Retinal pigment epithelial cell (primary cell): ENCODE data around the gene FNDC3B.

Experiments used
- DNase-seq: peaks from one replicate; pipeline ENCODE4 v3.0.0-alpha.2; 2010; ENCODE audit warnings: low read depth
- H3K4me3 ChIP-seq: 2 replicates; pipeline ENCODE4 v1.5.1; 2011; ENCODE audit warnings: mild to moderate bottlenecking, low read length, control low read depth, moderate library complexity
- TF ChIP-seq, protein P1 (sequence below): conservative IDR thresholded peaks from 2 replicates; pipeline ENCODE4 v1.5.1; 2011; ENCODE audit warnings: low read depth, low read length, control low read depth, inconsistent platforms

The FNDC3B gene

DNA sequence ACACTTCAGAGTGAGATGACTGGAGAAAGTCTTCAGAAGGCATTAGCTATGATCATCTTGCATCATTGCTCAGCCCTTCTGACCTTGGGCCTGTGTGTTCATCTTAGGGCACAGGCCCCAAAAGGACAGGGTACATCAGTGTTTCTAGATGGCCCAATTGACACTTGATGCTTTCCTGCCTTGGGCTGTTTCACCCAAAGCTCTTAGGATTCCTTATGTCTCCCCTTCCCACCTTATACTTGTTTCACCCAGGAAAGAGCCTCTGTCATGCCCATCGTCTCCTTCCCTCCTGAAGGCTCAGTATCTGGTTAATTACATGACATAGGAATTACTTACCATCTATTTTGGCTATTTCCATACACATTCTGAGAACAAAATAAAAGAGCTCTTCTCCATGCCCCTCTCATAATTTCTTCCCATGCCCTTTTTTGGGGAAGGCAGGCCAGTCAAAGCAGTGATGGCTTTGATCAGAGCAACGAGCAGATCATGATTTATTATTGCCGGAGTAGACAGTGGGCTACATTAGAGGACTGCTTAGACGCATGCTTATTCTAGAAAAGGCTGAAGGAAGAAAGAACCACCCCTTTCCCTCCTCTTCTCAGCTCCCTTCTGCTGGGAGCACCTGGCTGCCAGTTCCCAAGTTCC is 335.9 kb downstream of the FNDC3B start:
- no peak for DNase-seq

DNA sequence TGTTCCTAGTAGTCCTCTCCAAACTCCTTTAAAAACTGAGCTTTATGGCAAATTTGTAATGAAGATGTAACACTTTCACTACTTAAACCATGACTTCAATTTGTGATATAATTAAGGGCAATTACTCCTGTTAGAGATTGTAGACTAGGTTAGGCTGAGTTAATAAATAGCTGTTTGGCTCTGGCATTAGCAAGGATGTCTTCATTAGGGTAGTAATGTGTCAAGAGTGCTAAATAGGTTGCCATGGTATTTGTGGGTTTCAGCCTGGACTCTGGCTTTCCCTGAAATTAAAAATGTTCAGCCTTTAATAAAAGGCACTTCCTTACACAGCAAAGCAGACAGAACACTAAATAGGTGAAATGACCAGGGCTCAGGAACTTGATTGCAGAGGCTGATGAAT is 337.0 kb downstream of the FNDC3B start:
- H3K4me3 ChIP-seq = no peak overlapping the region
- DNase-seq = no peak
- TF ChIP-seq, protein P1, sequence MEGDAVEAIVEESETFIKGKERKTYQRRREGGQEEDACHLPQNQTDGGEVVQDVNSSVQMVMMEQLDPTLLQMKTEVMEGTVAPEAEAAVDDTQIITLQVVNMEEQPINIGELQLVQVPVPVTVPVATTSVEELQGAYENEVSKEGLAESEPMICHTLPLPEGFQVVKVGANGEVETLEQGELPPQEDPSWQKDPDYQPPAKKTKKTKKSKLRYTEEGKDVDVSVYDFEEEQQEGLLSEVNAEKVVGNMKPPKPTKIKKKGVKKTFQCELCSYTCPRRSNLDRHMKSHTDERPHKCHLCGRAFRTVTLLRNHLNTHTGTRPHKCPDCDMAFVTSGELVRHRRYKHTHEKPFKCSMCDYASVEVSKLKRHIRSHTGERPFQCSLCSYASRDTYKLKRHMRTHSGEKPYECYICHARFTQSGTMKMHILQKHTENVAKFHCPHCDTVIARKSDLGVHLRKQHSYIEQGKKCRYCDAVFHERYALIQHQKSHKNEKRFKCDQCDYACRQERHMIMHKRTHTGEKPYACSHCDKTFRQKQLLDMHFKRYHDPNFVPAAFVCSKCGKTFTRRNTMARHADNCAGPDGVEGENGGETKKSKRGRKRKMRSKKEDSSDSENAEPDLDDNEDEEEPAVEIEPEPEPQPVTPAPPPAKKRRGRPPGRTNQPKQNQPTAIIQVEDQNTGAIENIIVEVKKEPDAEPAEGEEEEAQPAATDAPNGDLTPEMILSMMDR = no peak

More for the DNA sequence above, 335.9 kb downstream of the FNDC3B start:
- TF ChIP-seq, protein P1 = no peak
- no peak overlapping the region for H3K4me3 ChIP-seq

DNA sequence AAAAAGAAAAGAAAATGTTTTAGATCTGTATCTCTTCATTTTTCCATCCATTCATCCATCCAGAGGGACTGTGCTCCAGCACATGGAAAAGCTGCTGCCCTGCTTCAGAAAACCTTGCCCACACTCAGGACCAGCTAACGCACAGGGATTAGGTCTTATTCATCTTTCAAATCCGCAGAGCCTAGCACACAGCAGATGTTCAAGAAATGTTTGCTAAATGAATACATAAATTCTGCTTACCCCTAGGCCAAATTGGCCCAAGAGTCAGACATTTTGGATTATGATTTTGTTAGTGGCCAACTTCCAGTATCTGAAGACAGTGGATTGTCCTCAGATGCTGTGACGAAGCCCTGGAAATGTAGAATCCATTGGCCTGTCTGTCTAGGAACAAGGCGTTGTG is 337.5 kb downstream of the FNDC3B start:
- TF ChIP-seq, protein P1 = no peak
- no peak overlapping the region for H3K4me3 ChIP-seq
- DNase-seq = no peak

DNA sequence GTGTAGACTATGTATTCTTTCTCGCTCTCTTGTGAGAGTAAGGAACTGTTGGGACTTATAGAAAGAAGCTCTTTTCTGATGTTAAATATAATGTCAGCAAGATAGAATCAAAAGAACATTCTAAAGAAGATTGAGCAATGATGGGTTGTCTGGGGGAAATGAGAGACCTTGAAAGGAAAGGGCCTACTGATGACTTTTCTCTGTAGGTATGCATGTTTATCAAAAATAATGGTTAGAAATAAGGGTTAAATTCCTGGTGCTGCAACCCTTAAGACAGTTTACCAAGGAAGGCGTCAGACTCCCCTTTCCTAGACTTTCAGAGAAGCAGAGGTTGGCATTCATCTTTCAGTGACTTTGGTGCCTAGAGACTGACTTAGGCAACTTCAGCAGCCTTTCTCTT is 339.1 kb downstream of the FNDC3B start:
- no peak overlapping the region for H3K4me3 ChIP-seq
- TF ChIP-seq, protein P1 = no peak
- no peak for DNase-seq

DNA sequence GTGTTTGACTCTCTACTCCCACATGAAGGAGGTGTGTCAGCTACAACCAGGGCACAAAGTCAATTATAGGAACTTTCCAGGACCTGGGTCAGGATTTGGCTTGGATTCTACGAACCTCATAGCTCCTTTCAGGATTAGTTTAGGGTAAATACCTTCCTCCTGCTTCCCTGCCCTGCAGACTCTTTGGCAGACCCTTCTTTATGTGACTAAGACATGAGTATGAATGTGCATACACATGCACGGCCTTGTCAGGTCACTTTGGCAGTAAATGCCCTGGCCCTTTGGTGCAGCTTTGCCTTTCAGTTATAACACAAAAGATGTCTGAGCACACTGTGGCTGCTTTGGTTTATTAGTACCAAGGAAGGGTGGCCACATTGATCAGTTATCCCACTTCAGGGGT is 340.0 kb downstream of the FNDC3B start:
- TF ChIP-seq, protein P1 = no peak
- DNase-seq = no peak
- H3K4me3 ChIP-seq = no peak overlapping the region

DNA sequence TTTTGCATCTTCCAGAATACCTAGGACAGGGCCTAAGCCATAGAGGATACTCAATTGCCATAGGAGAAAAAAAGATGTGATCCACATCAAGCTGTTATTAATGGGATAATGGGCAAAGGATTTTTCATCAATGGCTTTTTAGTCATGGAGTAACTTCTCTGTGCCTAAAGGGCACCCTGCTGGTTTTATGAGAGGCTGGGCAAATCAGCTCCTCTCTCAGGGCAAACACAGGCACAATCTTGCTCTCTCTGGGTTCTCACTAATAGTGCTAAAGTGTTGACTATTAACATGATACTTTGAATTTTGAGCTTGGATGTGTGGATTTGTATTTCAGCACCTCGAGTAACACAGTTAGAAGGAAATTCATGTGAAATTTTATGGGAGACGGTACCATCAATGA is 341.3 kb downstream of the FNDC3B start:
- DNase-seq = no peak
- no peak overlapping the region for H3K4me3 ChIP-seq
- TF ChIP-seq, protein P1 = no peak

DNA sequence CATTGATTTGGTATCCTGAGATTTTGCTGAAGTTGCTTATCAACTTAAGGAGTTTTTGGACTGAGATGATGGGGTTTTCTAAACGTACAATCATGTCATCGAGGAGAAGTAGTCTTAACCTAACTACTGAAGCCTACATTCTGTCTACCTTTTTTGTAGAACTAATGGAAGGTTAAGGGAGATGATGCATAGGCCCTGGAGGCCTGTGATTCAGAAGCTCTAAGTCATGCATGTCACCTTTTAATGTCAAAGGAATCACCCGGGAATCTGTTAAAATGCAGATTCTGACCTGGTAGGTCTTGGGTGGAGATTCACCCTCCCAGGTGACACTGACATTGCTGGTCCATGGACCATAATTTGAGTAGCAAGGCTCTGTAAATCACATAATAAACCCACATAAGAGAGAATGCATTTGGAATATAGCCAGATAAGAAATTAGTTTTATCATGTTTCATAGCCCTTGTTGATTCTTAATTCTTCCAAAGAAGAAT is 344.0 kb downstream of the FNDC3B start:
- H3K4me3 ChIP-seq = no peak overlapping the region
- no peak for DNase-seq
- TF ChIP-seq, protein P1 = no peak
